Astrocyte of the cerebellum (primary cell): ENCODE data around the gene TTLL11.

Experiments
- DNase-seq: peaks from one replicate; pipeline ENCODE4 v3.0.0-alpha.2; 2011; ENCODE audit warnings: low read depth
- H3K4me3 ChIP-seq: 2 replicates; pipeline ENCODE4 v1.5.1; 2011; ENCODE audit warnings: mild to moderate bottlenecking, low read depth, low read length, moderate library complexity
- in situ Hi-C: cut with HindIII; loops from 2 replicates; pipeline ENCODE4 v1.10.0; 2017; ENCODE audit warnings: low sequenced_read_pairs
- TF ChIP-seq, protein P1 (sequence below): IDR thresholded peaks from 2 replicates; pipeline ENCODE4 v1.5.1; 2012; ENCODE audit warnings: low read length, low read depth, moderate library complexity, mild to moderate bottlenecking; ENCODE audit errors: missing control alignments

TTLL11 gene

DNA sequence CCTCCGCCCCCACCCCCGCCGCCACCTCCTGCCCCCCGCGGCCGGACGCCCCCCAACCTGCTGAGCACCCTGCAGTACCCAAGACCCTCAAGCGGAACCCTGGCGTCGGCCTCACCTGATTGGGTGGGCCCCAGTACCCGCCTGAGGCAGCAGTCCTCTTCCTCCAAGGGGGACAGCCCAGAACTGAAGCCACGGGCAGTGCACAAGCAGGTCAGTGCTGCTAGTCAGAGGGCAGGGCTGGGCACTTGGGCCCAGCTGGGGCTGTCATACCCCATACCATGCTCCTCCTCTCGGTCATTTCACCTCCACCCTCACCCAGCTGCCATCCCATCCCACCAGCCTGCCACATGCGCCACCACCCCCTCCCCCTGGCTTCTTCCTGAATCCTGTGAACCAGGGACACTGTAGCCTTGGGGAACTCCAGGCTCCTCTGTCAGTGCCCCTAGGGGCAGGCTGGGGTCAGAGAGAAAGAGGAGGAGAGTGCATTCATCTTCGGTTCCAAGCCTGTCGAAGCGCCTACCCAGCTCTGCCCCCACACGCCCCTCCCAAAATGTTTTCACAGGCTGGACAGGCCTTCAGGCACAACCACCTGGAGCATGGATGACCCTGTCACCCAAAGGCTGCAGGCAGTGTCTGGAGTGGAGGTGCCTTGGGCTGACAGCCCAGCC, 319.7 kb downstream of the TTLL11 start:
- no peak overlapping the region for H3K4me3 ChIP-seq
- TF ChIP-seq, protein P1, sequence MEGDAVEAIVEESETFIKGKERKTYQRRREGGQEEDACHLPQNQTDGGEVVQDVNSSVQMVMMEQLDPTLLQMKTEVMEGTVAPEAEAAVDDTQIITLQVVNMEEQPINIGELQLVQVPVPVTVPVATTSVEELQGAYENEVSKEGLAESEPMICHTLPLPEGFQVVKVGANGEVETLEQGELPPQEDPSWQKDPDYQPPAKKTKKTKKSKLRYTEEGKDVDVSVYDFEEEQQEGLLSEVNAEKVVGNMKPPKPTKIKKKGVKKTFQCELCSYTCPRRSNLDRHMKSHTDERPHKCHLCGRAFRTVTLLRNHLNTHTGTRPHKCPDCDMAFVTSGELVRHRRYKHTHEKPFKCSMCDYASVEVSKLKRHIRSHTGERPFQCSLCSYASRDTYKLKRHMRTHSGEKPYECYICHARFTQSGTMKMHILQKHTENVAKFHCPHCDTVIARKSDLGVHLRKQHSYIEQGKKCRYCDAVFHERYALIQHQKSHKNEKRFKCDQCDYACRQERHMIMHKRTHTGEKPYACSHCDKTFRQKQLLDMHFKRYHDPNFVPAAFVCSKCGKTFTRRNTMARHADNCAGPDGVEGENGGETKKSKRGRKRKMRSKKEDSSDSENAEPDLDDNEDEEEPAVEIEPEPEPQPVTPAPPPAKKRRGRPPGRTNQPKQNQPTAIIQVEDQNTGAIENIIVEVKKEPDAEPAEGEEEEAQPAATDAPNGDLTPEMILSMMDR = no peak
- in situ Hi-C loops = no loop called here
- no peak for DNase-seq

DNA sequence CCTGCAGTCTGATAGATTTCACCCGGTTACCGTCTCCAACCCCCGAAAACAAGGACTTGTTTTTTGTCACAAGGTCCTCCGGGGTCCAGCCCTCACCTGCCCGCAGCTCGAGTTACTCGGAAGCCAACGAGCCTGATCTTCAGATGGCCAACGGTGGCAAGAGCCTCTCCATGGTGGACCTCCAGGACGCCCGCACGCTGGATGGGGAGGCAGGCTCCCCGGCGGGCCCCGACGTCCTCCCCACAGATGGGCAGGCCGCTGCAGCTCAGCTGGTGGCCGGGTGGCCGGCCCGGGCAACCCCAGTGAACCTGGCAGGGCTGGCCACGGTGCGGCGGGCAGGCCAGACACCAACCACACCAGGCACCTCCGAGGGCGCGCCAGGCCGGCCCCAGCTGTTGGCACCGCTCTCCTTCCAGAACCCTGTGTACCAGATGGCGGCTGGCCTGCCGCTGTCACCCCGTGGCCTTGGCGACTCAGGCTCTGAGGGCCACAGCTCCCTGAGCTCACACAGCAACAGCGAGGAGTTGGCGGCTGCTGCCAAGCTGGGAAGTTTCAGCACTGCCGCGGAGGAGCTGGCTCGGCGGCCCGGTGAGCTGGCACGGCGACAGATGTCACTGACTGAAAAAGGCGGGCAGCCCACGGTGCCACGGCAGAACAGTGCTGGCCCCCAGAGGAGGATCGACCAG, 320.4 kb downstream of the TTLL11 start:
- DNase-seq = no peak
- TF ChIP-seq, protein P1 = no peak
- no peak overlapping the region for H3K4me3 ChIP-seq
- in situ Hi-C loops = no loop called here
